Activated CD4-positive, alpha-beta T cell treated with anti-CD3 and anti-CD28 coated beads, Interleukin-2, amount 50 U/mL, for 4 hours (primary cell): Measurements from ENCODE around the gene NTMT1.
"Not testable (repeated sequence)": the region's sequence is repeated elsewhere in the genome, so short reads cannot be mapped to it uniquely, and the experiment has no call there.

Experiments
- DNase-seq, 2 experiments: peaks; one replicate each; pipeline ENCODE4 v3.0.0-alpha.2; 2020

Gene NTMT1

DNA sequence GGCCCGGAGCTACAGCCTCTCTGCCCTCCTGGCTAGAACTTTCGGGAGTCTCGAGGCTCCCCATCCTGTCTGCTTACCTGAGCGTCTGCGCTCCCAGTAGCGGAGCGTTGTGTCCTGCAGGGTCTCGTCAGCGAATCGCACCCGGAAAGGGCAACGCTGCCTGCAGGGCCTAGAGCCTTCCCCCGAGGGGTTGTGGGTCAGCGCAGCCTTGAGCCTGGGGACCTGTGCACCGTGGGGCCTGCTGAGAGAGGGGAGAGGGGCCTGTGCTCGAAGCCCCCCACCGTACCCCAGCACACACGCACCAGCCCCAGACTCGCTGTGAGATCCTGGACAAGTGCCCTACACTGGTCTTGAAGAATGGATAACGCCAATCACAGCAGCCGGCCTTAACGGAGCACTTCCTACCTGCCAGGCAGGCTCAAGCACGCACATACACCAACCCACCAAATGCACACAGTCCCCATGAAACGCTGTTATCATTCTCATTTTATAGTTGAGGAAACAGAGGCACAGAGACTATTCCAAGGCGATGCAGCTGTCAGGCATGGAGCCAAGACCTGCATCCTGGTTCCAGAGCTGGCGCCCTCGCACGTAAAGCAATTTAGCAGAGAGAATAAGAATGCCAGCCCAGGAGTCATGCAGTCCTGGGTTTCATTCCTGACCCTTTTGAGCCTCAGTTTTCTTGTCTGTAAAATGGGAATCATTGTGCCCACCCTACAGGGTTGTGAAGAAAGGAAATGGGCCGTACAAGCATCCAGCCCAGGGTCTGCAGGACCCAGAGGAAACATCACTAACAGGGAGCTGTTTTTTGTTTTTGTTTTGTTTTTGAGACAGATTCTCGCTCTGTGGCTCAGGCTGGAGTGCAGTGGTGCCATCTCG is 10.3 kb upstream of the NTMT1 start:
- DNase-seq = no peak

DNA sequence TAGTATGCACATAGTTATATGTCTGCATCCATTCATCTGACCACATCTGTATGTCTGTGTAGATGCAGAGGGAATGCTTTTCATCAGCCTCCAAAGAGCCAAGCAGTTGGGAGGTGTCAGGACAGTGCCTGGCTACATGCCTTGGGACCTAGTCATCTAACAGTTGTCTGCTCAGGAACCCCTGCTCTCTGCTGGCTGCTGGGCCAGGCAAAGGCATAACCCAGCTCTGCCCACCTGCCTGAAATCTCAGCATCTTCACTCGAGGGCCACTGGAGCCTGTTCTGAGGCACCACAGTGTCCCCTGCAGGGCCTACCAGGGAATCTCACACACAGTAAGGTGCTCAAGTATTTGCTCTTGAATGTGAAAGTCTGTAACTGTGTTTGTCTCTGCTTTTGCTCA is 8.8 kb upstream of the NTMT1 start:
- DNase-seq = no peak

DNA sequence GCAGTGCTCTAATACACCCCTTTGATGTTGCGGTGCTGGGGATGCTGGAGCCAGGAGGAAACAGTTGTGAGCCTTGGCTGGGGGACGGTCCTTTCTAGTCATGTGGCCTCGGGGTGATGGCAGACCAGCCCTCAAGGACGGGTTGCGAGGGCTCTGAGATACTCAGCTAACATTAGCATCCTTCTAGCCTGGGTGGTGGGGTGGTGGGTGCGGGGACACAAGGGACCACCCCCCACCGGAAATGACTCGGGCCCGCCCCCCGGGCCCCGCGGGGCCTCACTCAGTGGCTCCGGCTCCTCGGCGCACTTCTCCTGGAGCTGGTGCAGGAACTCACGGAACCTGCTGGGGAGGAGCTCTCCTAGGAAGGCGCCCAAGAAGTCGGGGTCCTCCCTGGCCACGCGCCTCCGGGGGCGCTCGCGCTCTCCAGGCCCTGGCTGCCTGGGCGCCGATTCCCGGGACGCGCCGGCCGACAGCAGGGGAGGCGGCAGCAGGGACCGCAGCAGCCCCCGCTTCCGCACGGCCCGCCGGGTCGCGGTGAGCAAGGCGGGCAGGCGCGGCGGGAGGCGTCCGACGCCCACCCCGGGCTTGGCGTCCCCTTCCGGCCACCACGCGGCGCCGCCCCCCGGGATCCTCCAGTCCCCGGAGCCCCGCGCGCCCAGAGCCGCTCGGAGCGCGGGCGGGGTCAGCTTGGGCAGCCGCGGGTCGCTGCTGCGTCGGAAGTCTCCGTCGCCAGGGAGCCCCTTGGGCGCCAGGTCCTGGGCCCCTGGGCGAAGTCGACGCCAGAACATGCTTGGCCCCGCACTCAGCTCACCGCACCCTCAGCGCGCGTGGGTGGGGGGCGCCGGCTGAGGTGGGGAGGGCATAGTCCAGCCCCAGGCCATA is 5.9 kb upstream of the NTMT1 start:
- no peak for DNase-seq

DNA sequence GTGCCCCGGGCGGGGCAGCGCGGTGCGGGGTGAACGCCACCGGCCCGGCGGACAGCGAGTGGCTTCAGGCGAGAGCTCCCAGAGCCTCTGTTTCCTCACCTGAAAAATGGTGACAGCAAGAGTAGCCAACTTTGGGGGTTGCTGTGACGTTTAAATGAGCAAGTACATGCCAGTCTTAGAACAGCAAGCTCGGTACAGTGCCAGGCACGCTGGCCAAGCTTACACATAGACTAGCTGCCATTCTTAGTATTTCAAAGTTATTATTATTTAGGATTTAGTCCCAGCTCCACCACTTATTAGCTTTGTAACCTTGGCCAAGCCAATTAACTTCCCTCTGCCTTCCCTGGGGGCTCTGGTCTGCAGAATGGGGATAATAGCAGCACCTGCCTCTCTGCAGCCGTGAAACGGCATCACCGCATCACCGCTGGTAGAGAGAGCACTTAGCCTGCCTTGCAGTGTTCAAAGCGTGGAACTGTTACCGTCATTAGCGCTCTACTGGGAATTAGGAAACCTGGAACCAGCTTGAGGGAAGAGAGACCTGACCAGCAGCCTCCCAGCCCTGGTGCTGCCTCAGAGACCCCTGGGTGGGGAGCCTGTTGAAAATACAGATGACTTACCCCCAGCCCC is 5.2 kb upstream of the NTMT1 start, which contains the start of gene C9orf50:
C9orf50 (minus strand) TSS at position 433 of the 627 bp plus-strand sequence. CDS start 527 bp downstream, outside the sequence.
- DNase-seq = no peak

DNA sequence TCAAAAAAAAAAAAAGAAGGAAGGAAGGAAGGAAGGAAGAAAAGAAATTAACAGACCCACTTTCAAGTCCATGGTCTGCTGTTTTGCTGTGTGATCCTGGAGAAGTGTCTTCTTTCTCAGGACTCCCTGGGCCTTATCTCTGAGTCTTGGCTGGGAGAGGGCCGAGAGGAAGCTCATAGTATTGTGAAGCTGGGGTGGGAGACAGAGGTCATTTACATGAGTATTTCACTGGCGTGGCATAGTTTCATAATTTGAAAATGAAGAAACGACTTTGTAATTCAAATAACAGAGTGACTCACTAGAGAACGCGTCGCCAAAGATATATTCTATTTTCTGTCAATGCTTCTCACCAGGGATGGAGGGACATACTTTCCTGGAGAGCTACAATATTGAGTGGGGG is 2.6 kb upstream of the NTMT1 start:
- DNase-seq = no peak

DNA sequence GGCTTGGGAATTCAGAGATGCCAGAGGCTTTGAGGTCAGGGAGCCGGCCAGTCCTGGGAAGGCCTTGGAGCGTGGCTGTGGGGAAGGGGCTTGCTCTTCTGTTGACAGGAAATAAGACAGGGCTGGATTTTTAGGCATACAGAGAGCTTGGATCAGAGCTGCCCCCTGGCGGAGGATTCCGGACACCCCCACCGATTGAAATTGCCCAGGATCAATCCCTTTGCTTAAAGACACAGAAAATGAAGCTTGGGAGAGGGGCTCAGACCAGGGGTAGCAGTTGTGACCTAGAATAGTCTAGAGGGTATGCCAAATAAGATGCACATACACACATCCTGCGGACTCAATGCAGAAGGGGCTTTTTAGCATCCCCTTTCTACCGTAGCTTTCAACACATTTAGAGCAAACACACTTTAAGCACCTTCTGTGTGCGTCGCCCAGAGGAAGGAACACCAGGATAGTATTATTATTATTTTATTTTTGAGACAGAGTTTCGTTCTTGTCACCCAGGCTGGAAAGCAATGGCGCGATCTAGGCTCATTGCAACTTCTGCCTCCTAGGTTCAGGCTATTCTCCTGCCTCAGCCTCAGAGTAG is 1.7 kb upstream of the NTMT1 start:
- DNase-seq = peak; percentile 63 to 68

DNA sequence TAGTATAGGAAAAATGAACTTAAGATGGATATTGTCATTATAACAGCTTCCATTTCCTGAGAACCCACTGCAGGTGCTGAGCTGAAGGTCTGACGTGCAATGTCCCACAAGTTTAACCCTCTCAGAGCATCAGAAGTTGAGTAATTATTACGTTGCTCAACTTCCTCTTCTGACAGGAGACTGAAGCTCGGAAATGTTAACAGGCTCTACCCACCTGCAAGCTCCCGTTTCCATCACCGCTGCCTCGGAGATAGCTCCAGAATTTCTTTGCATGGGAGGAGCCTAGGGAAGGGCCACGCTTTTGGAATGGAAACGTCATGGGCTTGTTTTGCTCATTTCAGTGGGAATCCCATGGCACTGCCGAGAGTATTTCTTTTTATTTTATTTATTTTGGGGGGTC is 1.0 kb upstream of the NTMT1 start:
- no peak for DNase-seq

DNA sequence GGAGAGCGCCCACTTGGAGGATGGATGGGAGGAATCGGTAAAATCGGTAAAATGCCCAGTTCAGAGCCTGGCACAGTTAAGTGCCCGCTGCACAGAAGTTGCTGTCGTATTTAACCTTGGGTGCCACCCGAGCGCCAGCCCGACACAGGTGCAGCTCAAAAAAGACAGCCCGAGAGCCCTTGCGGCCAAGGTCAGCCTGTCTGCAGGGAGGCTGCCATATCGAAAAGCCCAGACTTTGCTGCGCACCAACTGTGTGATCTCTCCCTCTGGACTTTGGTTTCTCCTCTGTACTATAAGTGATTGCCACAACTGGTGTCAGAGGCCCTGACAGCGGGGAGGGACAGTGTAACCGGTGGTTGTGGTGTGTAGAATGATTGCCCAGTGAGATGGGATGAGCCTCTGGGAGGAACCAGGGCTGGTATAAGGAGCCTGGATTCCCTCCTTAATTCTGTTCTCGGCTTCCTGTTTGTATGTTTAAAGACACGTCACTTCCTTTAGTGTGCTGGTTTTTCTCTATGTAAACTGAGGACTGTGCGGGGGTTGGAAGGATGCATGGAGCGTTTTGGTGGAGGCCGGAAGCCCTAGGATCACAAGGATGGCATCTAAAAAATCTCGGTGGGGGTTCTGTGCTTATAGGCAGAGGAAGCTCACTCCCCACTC is 792 bp downstream of the NTMT1 start:
- no peak for DNase-seq

DNA sequence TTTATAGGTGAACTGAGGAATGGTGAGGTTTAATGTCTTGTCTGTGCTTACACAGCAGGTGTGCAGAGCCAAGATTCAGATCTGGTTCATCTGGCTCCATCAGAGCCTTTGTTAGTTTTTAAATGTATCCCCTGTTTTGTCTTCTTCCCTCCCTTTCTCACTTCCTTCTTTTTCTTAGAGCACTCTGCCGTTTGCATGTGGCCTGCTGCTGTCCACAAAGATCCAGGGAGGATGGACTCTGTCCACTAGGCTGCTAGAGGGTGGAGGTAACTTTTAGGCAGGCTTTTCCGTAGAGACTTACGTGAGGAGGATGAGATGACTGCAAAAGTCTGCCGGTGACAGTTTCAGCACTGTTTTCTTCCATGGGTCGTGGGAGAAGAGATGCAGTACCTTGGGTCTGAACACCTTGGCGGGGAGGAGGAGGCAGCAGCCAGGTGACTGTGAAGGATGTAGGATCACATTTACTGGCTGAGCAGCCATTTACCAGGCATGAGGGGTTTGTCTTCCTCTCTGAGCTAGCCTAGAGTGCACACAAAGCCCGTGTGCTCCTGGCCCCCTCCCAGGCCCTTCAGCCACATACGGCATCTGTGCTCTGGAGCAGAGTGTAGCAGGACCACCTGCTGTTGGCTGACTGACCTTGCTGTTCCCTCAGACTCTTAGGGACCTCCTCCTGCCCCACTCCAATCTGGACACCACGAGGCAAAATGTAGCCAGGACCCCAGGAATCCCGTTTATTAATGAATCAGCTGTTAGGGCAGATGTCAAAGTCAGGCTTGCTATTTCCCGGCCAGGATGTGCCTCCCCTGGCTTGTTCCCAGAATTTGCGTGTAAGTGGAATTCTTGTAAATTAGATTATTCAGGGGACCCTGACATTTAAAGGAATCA is 1.8 kb downstream of the NTMT1 start:
- DNase-seq = no peak

DNA sequence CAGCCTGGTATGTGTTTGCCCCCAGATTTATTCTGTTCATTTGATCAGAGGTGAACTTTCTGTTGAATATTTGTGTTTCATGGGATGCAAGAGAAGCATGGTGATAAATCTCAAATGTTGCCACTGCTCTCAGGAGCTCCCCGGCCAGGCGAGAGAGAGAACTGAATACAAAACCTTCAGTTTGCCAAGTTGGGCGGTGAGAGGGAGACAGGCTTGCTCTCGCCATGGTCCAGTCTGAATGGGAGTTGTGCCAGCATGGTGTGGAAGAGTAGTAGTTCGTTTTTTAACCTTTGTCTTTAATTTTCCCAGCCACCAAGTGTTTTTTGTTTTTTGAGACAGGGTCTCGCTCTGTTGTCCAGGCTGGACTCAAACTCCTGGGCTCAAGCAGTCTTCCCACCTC is 2.7 kb downstream of the NTMT1 start:
- no peak for DNase-seq

DNA sequence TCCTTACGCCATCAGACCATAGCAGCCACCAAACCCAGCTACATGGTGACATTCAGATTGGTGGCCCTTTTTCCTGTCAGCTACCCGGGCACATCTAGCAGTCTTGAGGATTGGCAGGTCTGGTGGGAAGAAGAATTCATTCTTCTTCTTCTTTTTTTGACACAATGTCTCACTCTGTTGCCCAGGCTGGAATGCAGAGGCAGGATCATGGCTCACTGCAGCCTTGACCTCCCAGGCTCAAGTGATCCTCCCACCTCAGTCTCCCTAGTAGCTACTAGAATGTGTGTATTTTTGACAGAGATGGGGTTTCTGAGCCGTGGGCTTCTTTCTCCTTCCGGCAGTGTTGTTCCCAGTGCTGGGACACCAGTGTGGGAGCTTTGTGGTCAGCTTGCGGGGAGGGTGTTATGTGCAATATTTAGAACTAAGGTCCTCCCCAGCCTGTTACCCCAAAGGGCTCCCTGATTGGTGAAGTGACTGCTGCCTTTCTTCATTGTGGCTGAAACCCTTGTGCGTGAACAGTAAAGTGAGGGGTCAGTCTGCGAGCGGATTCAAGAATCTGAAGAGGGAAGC is 3.4 kb downstream of the NTMT1 start:
- no peak for DNase-seq

DNA sequence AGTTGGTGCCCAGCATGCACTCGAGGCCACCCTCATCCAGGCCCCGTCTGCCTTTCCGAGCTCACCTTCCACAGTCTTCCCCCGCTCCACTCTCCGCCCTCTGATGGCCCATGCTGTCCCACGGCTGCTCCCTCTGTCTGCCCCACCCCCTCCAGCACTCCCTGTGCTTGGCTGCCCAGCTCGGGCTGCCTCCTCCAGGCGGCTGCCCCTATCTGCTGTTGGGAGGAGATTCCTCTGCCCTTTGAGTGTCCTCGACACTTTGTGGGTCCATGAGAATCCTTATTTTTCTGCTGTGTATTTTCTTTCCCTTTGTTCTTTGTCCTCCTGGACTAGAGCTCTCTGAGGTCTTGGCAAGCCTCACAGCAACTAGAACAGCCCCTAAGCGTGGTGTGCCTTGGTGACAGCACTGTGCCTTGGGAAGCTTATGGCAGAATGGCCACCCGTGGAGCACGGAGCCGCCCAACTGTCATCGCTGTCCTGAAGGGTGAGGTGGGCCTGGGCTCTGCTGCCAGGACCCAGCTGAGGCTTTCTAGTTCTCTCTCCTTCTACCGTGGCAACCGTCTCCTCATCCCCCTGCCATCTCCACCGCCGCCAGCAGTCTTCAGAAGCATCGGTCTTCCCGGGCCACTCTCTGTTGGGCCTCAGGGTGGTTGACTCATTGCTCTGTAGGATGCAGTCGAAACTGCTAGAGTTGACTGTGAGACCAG is 5.2 kb downstream of the NTMT1 start:
- no peak for DNase-seq

DNA sequence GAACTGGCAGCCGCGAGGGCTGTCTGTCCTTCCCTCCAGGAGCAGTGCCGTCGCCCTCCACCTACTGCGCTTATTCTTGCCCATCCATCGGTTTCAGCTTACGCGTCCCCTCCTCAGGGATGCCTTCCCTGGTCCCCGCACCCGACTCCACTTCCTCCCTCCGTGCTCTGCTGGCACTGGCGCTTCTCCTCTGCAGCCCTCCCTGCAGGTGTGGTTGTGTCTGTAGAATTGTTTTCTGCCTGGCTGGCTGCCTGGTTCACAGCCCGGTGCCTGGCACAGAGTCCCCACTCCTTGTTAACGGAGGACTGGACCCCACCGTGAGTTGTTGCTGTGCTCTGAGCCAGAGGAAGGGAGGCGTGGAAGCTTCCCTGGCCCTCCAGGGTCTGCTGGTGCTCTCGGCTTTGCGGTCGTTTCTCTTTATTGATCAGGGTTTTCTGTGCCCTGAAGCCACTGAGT is 5.7 kb downstream of the NTMT1 start:
- no peak for DNase-seq

DNA sequence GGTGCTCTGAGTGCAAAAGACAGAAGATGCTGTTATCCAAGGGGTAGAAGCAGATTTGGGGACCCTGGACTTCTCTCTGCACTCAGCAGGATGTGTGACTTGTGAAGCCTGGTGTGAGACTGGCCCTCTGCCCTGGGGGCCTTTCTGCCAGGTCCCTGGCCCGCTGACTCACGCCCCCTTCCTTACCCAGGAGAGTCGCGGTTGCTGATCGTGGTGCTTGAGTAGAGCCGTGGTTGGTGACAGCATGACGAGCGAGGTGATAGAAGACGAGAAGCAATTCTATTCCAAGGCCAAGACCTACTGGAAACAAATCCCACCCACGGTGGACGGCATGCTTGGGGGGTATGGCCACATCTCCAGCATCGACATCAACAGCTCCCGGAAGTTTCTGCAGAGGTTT is 6.5 kb downstream of the NTMT1 start:
- no peak for DNase-seq

DNA sequence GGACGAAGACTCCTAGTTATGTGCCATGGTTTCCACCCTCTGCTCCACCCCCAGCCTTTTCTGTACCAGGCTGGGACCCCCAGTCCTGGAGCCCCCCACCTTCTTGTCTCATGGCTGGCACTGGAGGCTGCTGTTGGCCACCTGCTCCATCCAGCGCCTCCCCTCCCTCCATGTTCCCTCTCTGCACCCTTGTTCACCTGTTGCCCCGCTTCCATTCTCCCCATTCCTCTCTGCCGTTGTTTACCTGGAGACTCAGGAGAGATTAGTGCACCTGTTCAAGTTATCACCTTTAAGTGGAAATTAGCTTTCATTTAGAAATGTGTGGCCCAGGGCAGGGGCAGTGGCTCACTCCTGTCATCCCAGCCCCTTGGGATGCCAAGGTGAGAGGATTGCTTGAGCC is 7.2 kb downstream of the NTMT1 start:
- DNase-seq = no peak

DNA sequence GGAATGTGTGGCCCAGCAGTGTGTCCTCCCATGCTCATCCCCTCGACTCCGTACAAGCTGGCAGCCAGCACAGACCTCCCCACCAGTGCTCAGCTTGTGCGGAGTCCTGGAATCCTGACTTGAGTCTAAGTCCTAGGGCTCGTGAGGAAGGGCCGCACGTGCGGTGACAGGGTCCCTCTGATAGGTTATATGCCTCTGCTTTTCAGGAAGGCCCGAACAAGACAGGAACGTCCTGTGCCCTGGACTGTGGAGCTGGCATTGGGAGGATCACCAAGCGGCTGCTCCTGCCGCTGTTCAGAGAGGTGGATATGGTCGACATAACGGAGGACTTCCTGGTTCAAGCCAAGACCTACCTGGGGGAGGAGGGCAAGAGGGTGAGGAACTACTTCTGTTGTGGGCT is 7.9 kb downstream of the NTMT1 start:
- no peak for DNase-seq

DNA sequence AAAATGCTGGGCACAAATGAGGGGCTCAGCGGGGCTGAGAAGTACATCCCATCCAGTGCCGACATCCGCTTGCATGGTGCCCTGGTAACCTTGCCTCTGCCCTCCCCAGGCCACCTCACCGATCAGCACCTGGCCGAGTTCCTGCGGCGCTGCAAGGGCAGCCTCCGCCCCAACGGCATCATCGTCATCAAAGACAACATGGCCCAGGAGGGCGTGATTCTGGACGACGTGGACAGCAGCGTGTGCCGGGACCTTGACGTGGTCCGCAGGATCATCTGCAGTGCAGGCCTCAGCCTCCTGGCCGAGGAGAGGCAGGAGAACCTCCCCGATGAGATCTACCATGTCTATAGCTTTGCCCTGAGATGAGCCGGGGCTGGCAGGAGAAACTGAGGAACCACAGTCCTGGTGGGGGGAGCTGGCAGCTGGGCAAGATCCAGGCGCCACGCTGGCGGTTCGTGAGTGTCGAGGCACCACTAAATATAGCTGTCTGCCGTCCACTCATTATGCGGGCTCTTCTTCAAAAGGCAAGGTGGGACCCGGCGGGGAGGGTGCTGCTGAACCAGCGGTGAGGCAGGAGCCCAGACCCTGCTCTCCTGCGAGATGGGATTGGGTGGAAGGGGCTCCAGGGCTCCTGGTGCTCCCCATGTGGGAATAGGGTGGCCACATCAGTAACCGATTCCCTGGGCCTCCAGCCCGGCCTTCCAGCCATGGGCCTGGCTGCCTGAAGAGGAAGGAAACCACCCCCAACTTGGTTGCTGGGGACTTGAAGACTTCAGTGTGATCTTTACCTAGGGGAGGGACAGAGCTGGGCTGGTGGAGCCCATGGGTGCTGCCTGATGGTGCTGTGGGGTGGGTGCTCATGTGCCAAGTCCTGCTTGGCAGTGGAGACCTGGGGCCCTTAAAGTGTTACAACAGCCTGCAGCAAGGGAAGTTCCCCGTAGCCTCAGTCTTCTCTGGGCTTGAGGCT is 9.4 kb downstream of the NTMT1 start:
- no peak for DNase-seq

DNA sequence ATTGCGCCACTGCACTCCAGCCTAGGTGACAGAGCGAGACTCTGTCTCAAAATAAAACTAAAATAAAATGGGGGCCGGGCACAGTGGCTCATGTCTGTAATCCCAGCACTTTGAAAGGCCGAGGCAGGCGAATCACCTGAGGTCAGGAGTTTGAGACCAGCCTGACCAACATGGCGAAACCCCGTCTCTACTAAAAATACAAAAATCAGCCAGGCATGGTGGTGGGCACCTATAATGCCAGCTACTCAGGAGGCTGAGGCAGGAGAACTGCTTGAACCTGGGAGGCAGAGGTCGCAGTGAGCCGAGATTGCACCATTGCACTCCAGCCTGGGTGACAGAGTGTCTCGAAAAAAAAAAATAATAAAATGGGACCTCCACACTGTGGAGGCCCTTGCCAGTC is 10.4 kb downstream of the NTMT1 start:
- DNase-seq = not testable (repeated sequence)

DNA sequence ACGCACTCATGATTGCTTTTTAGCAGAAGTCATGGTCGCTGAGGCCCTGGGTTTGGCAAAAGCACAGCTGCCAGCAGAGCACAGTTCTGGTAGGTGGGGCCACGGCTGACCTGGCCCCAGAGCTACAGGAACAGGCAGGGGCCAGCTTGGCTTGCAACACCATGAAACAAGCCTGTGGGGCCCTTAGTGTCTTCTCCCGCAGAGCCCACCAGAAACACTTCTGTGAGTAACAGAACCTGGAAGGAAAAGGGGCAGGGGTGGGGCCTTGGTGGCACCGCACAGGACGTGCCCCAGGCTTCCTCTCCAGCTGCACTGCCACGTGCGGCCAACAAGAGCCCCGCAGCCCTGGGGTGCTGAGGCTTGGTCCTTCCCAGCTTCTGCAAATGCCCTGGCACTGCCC is 11.1 kb downstream of the NTMT1 start:
- DNase-seq = no peak
